GM12891 (cell line): ENCODE data around the gene ROCK2.
A peak's percentile ranks its signal among the peaks of the same experiment; 100 is the strongest.

Experiments used
- DNase-seq: peaks from one replicate; pipeline ENCODE4 v3.0.0; 2011; ENCODE audit warnings: low spot score; ENCODE audit not compliant: insufficient read length
- FAIRE-seq: peaks from 2 replicates; lab custom pipeline; 2011; peaks lifted over from hg19 to GRCh38; lab: Jason Lieb, UNC
- PAX5 ChIP-seq: IDR thresholded peaks from 2 replicates; pipeline ENCODE4 v1.6.1; 2011; ENCODE audit warnings: low read length, moderate library complexity, mild to moderate bottlenecking; ENCODE audit not compliant: insufficient read depth, severe bottlenecking
- POLR2A ChIP-seq: IDR thresholded peaks from 2 replicates; pipeline ENCODE4 v1.6.1; 2011; ENCODE audit warnings: low read depth, low read length, control low read depth
- POLR2AphosphoS5 ChIP-seq: IDR thresholded peaks from 2 replicates; pipeline ENCODE4 v1.6.1; 2011; ENCODE audit warnings: low read depth, low read length, control low read depth
- POU2F2 ChIP-seq: IDR thresholded peaks from 2 replicates; pipeline ENCODE4 v1.6.1; 2011; ENCODE audit warnings: low read depth, mild to moderate bottlenecking, control low read depth, low read length, moderate library complexity
- SPI1 ChIP-seq: IDR thresholded peaks from 2 replicates; pipeline ENCODE4 v1.6.1; 2011; ENCODE audit warnings: low read depth, low read length, control low read depth
- TAF1 ChIP-seq: IDR thresholded peaks from 2 replicates; pipeline ENCODE4 v1.6.1; 2011; ENCODE audit warnings: low read depth, low read length, control low read depth

The ROCK2 gene

GRCh38 chr2:11155381-11156035 lies 188.9 kb downstream of the ROCK2 start, which contains the start of gene SLC66A3:
SLC66A3 (plus strand) TSS chr2:11155467; CDS start chr2:11155547, 80 bp downstream.
- FAIRE-seq (peak; percentile 91), DNase-seq (no peak)
- TF ChIP-seq TAF1 (0 out of 2 replicates have a peak, but pooled peaks have one; percentile 35), PAX5 (no peak)

DNA sequence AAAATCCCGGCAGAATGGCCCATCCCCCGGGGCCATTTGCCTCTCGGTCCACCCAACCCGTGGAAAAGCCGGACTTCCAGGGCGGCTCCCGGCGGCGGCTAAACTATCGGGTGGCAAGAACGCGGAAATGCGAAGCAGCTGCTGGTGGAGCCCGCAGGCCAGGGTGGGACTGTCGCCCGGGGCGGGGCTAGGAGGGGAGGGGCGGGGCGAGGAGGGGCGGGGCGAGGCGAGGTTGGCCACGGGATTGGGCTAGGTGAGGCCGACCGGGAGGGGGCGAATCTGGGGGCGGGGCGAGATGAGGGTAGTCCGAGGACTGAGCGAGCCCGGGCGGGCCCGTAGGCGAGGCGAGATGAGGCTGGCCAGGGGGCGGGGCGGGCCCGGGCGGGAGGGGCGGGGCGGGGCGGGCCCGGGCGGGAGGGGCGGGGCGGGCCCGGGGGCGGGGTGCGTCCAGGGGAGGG lies 189.5 kb downstream of the ROCK2 start:
- TF ChIP-seq SPI1: no peak
- 0 out of 2 replicates have a peak, but pooled peaks have one; percentile 20 for TF ChIP-seq POLR2AphosphoS5
- TF ChIP-seq POLR2A: no peak
- DNase-seq (peak; percentile 99), FAIRE-seq (no peak)

- DNase-seq (no peak), FAIRE-seq (no peak)
- no peak for TF ChIP-seq PAX5
- no peak for TF ChIP-seq POU2F2
- no peak; the same call in none of the 2 replicates for TF ChIP-seq POLR2AphosphoS5
- TF ChIP-seq TAF1: no peak
- peak; percentile 45; the same call in 1 of the 2 replicates for TF ChIP-seq POLR2A
- TF ChIP-seq SPI1: no peak
These were observed 190.2 kb downstream of the ROCK2 start for GRCh38 chr2:11154016-11154922.

- FAIRE-seq (no peak), DNase-seq (no peak)
- TF ChIP-seq PAX5 (no peak), POU2F2 (no peak), POLR2AphosphoS5 (no peak), SPI1 (no peak), POLR2A (no peak), TAF1 (no peak)
These were observed 191.8 kb downstream of the ROCK2 start for GRCh38 chr2:11152591-11152990.

- FAIRE-seq: no peak
- TF ChIP-seq POLR2AphosphoS5: no peak
- no peak for TF ChIP-seq POLR2A
- TF ChIP-seq POU2F2: no peak
- no peak for TF ChIP-seq PAX5
- TF ChIP-seq TAF1: no peak
- no peak for TF ChIP-seq SPI1
- no peak for DNase-seq
These were observed 197.2 kb downstream of the ROCK2 start for GRCh38 chr2:11147263-11147662.

DNA sequence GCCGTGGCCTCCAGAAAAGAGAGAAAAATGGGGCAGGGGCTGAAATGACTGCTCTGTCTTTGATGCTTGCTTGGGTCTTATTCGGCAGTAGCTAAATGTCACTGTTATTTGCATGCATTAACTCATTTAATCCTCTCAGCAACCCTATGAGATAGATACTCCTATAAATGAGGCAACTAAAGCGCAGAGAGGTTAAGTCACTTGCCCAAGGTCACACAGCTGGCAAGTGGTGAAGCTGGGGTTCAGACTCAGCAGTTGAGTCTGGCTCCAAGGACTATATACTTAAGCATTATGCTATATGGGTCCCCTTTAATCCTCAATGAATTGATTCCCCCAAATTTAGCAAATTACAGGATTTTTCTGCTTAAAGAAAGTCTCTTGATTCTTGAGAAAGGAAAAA lies 198.4 kb downstream of the ROCK2 start:
- FAIRE-seq (no peak), DNase-seq (no peak)
- TF ChIP-seq TAF1: no peak
- TF ChIP-seq POLR2AphosphoS5: no peak
- no peak for TF ChIP-seq POLR2A
- no peak for TF ChIP-seq SPI1
- TF ChIP-seq POU2F2: no peak
- no peak for TF ChIP-seq PAX5

- peak; percentile 66 for TF ChIP-seq SPI1
- no peak for TF ChIP-seq POU2F2
- FAIRE-seq (no peak), DNase-seq (no peak)
These were observed 199.1 kb downstream of the ROCK2 start for GRCh38 chr2:11145350-11145749.

DNA sequence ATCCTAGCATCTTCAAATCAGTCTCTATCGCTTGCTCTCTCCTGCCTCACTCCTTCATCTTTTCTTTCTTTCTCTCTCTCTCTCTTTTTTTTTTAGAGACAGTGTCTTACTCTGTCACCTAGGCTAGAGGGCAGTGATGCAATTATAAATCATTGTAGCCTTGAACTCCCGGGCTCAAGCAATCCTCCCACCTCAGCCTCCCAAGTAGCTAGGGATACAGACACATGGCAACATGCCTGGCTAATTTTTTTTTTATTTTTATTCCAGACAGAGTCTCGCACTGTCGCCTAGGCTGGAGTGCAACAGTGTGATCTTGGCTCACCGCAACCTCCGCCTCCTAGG lies 199.7 kb downstream of the ROCK2 start:
- no peak for DNase-seq
- TF ChIP-seq POLR2AphosphoS5 (no peak), POU2F2 (no peak), TAF1 (no peak), POLR2A (no peak), PAX5 (no peak), SPI1 (no peak)
- no peak for FAIRE-seq

DNA sequence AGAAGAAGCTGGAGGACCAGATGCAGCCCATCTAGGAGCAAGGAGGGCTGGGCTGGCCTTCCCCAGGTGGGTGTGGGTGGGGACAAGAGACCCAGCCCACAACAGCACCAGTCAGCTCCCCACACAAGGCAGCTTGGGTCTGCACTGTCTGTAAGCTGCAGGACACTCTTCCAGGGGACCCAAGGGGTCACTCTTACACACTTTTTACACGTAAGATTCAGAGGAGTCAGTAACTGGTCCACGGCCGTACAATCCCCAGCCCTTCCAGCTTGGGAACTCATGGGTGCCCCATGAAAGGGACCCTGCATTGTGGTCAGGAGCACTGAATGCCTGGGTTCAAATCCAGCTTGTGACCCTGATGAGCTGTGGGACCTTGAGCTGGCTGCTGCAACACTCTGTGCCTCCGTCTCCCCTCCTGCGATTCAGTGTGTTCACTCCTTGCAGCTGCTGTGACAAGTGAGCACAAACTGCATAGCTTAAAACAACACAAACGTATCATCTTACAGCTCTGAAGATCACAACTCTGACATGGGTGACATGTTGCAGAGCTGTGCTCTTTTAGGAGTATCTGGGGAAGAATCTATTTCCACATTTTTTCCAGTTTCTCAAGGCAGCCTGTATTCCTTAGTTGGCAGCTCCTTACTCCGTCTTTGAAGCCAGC lies 200.2 kb downstream of the ROCK2 start:
- TF ChIP-seq POLR2A (no peak), SPI1 (no peak), POLR2AphosphoS5 (no peak), POU2F2 (no peak), PAX5 (no peak), TAF1 (no peak)
- DNase-seq (no peak), FAIRE-seq (peak; percentile 56)
